Neural cell (in vitro differentiated cells): ENCODE measurements around the gene GSN. TPM values are rescaled to one million over a fixed set of nuclear protein-coding genes. Genes with fewer than 3 reads are reported as not detected.

ENCODE experiments used
- H2AFZ ChIP-seq: fragments of 200-600, 300-800 bp; sonication (generic), shearing (Covaris generic); 2 replicates; pipeline ENCODE4 v1.6.0; 2014; ENCODE audit warnings: low read depth, mild to moderate bottlenecking, antibody characterized with exemption, low read length, moderate library complexity
- H3F3A ChIP-seq: fragments of 200-600 bp; shearing (Covaris generic); 2 replicates; pipeline ENCODE4 v1.6.1; 2016; ENCODE audit warnings: mild to moderate bottlenecking, moderate library complexity, mixed read lengths, antibody characterized with exemption, low read length; ENCODE audit not compliant: insufficient read depth, poor library complexity, severe bottlenecking
- H3K27ac ChIP-seq: fragments of 200-600, 300-800 bp; sonication (generic), shearing (Covaris generic); 2 replicates; pipeline ENCODE4 v1.5.1; 2014; ENCODE audit warnings: mild to moderate bottlenecking, low read length, moderate library complexity
- H3K27me3 ChIP-seq: fragments of 300-800, 200-600 bp; sonication (generic), shearing (Covaris generic); 2 replicates; pipeline ENCODE4 v1.6.0; 2014; ENCODE audit warnings: mild to moderate bottlenecking, low read depth, low read length, moderate library complexity; ENCODE audit not compliant: insufficient read depth
- H3K36me3 ChIP-seq: fragments of 300-800, 200-600 bp; sonication (generic), shearing (Covaris generic); 2 replicates; pipeline ENCODE4 v1.5.1; 2014; ENCODE audit warnings: mild to moderate bottlenecking, antibody characterized with exemption, low read length, moderate library complexity; ENCODE audit not compliant: insufficient read depth
- H3K4me2 ChIP-seq: fragments of 300-800, 200-600 bp; sonication (generic), shearing (Covaris generic); 2 replicates; pipeline ENCODE4 v1.6.0; 2014; ENCODE audit warnings: mild to moderate bottlenecking, low read length
- H3K4me3 ChIP-seq: fragments of 300-800, 200-600 bp; sonication (generic), shearing (Covaris generic); 2 replicates; pipeline ENCODE4 v1.5.1; 2014; ENCODE audit warnings: mild to moderate bottlenecking, low read length, moderate library complexity
- H3K79me2 ChIP-seq: fragments of 200-600 bp; shearing (Covaris generic); replicated peaks from 2 replicates; pipeline ENCODE4 v1.6.0; 2014; ENCODE audit warnings: mild to moderate bottlenecking, low read length, moderate library complexity; ENCODE audit not compliant: insufficient read depth
- H3K9ac ChIP-seq: fragments of 300-800, 200-600 bp; sonication (generic), shearing (Covaris generic); 2 replicates; pipeline ENCODE4 v1.6.1; 2016; ENCODE audit warnings: mild to moderate bottlenecking, low read length, mixed read lengths
- H3K9me2 ChIP-seq: fragments of 200-600 bp; shearing (Covaris generic); 2 replicates; pipeline ENCODE4 v1.6.1; 2016; ENCODE audit warnings: mild to moderate bottlenecking, low read length, mixed read lengths; ENCODE audit not compliant: insufficient read depth
- H3K9me3 ChIP-seq: fragments of 200-600, 300-800 bp; sonication (generic), shearing (Covaris generic); 2 replicates; pipeline ENCODE4 v1.6.1; 2016; ENCODE audit warnings: mild to moderate bottlenecking, mixed run types, low read length, moderate library complexity, mixed read lengths
- H4K20me1 ChIP-seq: fragments of 200-600 bp; shearing (Covaris generic); 2 replicates; pipeline ENCODE4 v1.6.1; 2016; ENCODE audit warnings: mild to moderate bottlenecking, mixed run types; ENCODE audit not compliant: insufficient read depth
- CTCF ChIP-seq: fragments of 450-650 bp; IDR thresholded peaks from 2 replicates; pipeline ENCODE4 v1.5.1; 2014; ENCODE audit warnings: antibody characterized with exemption, mild to moderate bottlenecking, moderate library complexity; ENCODE audit not compliant: poor library complexity, severe bottlenecking
- EP300 ChIP-seq: fragments of 450-650 bp; conservative IDR thresholded peaks from 2 replicates; pipeline ENCODE4 v1.6.1; 2014; ENCODE audit warnings: antibody characterized with exemption, mild to moderate bottlenecking, moderate library complexity; ENCODE audit not compliant: poor library complexity, severe bottlenecking
- EZH2 ChIP-seq: fragments of 200-600, 300-800 bp; shearing (Covaris generic), sonication (generic); IDR thresholded peaks from 2 replicates; pipeline ENCODE4 v1.6.1; 2014; ENCODE audit warnings: antibody characterized with exemption, low read length, borderline replicate concordance, mild to moderate bottlenecking; ENCODE audit not compliant: insufficient read depth, poor library complexity, severe bottlenecking
- MXI1 ChIP-seq: fragments of 450-650 bp; conservative IDR thresholded peaks from 2 replicates; pipeline ENCODE4 v1.6.1; 2014; ENCODE audit warnings: antibody characterized with exemption, mild to moderate bottlenecking; ENCODE audit not compliant: poor library complexity, severe bottlenecking
- POLR2AphosphoS5 ChIP-seq: IDR thresholded peaks from 2 replicates; pipeline ENCODE4 v1.6.1; 2012
- RAD21 ChIP-seq: fragments of 450-650 bp; conservative IDR thresholded peaks from 2 replicates; pipeline ENCODE4 v1.6.1; 2014; ENCODE audit warnings: antibody characterized with exemption, mild to moderate bottlenecking, moderate library complexity
- REST ChIP-seq: IDR thresholded peaks from 2 replicates; pipeline ENCODE4 v1.6.1; 2012; ENCODE audit warnings: borderline replicate concordance
- SMC3 ChIP-seq: fragments of 450-650 bp; conservative IDR thresholded peaks from 2 replicates; pipeline ENCODE4 v1.6.1; 2014; ENCODE audit warnings: antibody characterized with exemption, mild to moderate bottlenecking, moderate library complexity; ENCODE audit not compliant: poor library complexity
- TAF1 ChIP-seq: IDR thresholded peaks from 2 replicates; pipeline ENCODE4 v1.6.1; 2012; ENCODE audit warnings: low read depth
- polyA plus RNA-seq: library from polyadenylated mRNA; depleted of rRNA; stranded (reverse); fragments of >200 nt; gene quantifications from 2 replicates; pipeline ENCODE4 v1.2.3, GENCODE V29; 2014

The GSN gene
- polyA plus RNA-seq, 1 donor from 2014 or later = 2.4 TPM

DNA sequence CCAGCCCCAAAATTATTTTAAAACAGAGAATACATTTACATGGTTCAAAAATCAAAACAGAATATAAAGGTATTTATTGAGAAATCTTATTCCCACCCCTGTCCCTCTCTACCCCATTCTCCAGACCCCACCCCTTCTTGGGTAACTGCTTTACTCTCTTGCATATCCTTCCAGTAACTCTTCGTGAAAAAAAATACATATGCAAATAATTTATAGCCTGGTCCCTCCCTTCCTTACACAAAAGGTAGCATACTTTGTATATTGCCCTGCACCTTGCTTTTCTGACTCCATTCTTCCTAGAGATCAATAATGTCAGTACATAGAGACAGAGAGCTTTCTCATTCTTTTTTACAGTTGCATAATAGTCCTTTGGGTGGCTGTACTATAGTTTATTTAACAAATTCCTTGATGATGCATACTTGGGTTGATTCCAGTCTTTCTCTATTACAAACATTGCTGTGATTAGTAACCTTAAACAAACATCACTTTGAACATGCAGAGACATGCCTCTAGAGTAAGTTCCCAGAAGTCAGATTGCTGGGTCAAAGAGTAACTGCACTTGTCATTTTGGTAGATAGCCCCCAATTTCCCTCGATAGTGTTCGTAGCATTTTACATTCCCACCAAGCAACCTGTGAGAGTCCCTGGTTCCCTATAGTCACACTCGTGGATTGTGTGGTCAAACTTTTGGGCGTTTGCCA lies 54.2 kb downstream of the GSN start:
- H3K79me2 ChIP-seq = no peaks in the 10 kb centered on the region
- H3K27ac ChIP-seq = no peak overlapping the region
- H3K36me3 ChIP-seq = no peaks in the 10 kb centered on the region
- H3K27me3 ChIP-seq = no peaks in the 10 kb centered on the region
- H3K9ac ChIP-seq = no peak overlapping the region
- no peaks in the 10 kb centered on the region for H3F3A ChIP-seq
- H2AFZ ChIP-seq = no peak overlapping the region
- no peak overlapping the region for H3K4me3 ChIP-seq
- no peaks in the 10 kb centered on the region for H3K9me2 ChIP-seq
- H4K20me1 ChIP-seq = no peaks in the 10 kb centered on the region
- TF ChIP-seq CTCF (no peak), POLR2AphosphoS5 (no peak), MXI1 (no peak), TAF1 (no peak), EZH2 (no peak), EP300 (no peak), SMC3 (no peak), REST (no peak), RAD21 (no peak)
- H3K4me2 ChIP-seq = no peak overlapping the region
- no peaks in the 10 kb centered on the region for H3K9me3 ChIP-seq

- H2AFZ ChIP-seq = no peak overlapping the region
- no peak overlapping the region for H3K9ac ChIP-seq
- H3K9me3 ChIP-seq = no peaks in the 10 kb centered on the region
- no peaks in the 10 kb centered on the region for H3K9me2 ChIP-seq
- no peak overlapping the region for H3K4me2 ChIP-seq
- H3K4me3 ChIP-seq = no peak overlapping the region
- TF ChIP-seq CTCF (no peak), EP300 (no peak), POLR2AphosphoS5 (no peak), REST (no peak), SMC3 (no peak), TAF1 (no peak), MXI1 (no peak), RAD21 (no peak), EZH2 (no peak)
- no peaks in the 10 kb centered on the region for H4K20me1 ChIP-seq
- H3K27ac ChIP-seq = no peak overlapping the region
- H3K27me3 ChIP-seq = no peaks in the 10 kb centered on the region
- no peaks in the 10 kb centered on the region for H3K79me2 ChIP-seq
- no peaks in the 10 kb centered on the region for H3K36me3 ChIP-seq
- H3F3A ChIP-seq = no peaks in the 10 kb centered on the region
These were observed 54.9 kb downstream of the GSN start for GRCh38 chr9:121322737-121323448.
